HTR-8/SVneo (cell line): ENCODE data around the gene ANKDD1A.

Experiments
- DNase-seq: peaks from one replicate; pipeline ENCODE4 v3.0.0; 2011; ENCODE audit warnings: low spot score, mixed read lengths; ENCODE audit not compliant: insufficient read length
- FAIRE-seq: peaks from 2 replicates; lab custom pipeline; 2011; peaks lifted over from hg19 to GRCh38; lab: Jason Lieb, UNC

Gene ANKDD1A

DNA sequence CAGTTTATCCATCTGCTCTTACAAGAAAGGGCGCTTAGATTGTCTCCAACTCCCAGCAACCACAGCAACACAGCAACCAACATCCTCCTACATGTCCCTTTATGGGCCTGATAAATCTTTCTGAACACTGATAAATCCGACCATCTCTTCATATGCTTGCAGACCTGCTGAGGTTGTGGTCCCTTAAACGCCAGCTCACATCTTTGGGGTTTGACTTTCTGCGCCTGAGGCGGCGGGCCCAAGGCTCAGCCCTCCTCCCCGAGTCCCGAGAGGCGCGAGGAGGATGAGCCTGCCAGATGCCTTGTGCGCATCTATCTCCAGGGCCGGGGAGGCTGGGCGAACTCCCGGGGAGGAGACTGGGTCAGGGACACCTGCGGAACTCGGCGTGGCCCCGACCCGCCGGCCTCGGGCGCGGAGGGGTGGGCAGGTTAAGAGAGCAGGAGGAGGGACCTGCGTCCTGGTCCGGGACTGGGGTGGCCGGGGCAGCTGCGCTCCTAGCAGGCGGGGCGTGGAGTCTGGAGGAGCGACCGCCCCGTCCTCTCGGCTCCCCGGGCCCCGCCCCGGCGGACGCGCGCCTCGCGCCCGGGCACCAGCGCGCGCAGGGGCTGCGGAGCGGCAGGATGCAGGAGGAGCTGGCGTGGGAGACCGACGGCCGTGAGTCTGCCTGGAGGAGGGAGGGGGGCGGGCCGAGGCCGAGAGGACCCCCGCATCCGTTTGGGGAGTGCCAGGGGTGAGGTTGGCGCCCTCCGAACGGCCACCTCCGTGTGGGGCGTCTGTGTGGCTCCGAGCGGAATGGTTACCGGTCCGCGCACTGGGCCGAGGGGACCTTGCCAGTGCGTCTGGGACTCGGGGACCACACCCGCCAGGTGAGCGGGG lies at the start of gene ANKDD1A:
TSS of gene ANKDD1A (plus strand) at position 592 of the 876 bp plus-strand sequence. CDS start at position 621, 29 bp downstream.
- FAIRE-seq (peak; percentile 79), DNase-seq (peak; percentile 86)

GRCh38 chr15:64861960-64862359 lies 49.7 kb upstream of the ANKDD1A start:
- FAIRE-seq (no peak), DNase-seq (no peak)

GRCh38 chr15:64862408-64862807 lies 49.3 kb upstream of the ANKDD1A start:
- DNase-seq (no peak), FAIRE-seq (no peak)

DNA sequence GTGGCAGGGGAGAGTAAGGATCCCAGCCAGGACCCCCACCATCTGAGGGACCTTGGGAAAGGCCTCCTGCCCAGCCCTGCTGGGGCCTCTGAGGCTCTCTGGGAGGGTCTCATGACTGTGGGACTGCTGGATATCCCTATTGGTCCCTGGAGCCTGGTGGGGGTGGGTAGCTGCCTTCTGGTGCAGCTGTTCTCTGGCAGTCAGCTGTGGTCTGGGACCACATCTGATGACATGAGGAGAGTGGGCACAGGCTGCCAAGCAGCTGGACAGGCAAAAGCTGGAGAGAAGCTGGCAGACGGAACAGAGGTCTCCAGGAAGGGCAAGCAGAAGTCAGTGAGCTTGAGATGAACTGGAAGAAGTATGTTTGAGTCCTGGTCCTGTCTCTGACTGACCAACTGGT lies 47.6 kb upstream of the ANKDD1A start:
- no peak for FAIRE-seq

DNA sequence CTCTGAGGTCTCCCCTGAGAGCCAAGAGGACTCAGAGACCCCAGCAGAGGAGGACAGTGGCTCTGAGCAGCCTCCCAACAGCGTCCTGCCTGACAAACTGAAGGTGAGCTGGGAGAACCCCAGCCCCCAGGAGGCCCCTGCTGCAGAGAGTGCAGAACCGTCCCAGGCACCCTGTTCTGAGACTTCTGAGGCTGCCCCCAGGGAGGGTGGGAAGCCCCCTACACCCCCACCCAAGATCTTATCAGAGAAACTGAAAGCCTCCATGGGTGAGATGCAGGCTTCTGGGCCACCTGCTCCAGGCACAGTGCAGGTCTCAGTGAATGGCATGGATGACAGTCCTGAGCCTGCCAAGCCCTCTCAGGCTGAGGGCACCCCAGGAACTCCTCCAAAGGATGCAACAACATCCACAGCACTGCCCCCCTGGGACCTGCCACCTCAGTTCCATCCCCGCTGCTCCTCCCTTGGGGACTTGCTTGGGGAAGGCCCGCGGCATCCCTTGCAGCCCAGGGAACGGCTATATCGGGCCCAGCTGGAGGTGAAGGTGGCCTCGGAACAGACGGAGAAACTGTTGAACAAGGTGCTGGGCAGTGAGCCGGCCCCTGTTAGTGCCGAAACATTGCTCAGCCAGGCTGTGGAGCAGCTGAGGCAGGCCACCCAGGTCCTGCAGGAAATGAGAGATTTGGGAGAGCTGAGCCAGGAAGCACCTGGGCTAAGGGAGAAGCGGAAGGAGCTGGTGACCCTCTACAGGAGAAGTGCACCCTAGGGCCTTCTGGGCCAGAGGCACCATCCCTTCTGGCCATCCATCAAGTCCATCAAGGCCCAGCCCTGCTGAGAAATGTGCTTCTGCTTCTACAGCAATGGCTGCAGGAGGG lies 46.3 kb upstream of the ANKDD1A start:
- DNase-seq (no peak), FAIRE-seq (no peak)

More for the DNA sequence above, 47.6 kb upstream of the ANKDD1A start:
- no peak for DNase-seq

DNA sequence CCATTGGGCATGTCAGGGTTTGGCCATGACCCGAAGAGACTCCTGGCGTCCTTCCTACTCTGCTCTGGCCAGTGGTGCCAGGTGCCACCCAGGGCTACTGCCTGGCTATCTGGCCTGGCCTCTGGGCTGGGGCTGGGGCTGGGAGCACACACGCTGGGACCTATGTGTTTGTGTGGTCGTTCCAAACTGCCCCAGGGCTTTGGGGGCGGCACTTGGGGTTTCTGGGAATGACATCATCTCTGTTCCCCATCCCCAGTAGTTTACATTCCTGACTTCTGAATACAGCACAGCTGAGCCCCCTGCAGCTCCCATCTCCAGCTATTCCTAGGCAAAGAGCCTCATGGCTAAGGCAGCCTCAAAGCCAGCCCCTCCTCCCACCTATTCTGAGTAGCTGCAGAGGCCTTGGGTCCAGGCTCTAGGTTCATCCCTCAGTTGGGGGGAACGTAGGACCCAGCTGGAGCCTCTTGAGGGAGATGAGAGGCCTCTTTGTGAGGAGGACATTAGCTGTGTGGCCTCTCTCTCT lies 45.6 kb upstream of the ANKDD1A start:
- peak; percentile 69 for DNase-seq
- no peak for FAIRE-seq

GRCh38 chr15:64869501-64869900 lies 42.2 kb upstream of the ANKDD1A start:
- FAIRE-seq (no peak), DNase-seq (no peak)

DNA sequence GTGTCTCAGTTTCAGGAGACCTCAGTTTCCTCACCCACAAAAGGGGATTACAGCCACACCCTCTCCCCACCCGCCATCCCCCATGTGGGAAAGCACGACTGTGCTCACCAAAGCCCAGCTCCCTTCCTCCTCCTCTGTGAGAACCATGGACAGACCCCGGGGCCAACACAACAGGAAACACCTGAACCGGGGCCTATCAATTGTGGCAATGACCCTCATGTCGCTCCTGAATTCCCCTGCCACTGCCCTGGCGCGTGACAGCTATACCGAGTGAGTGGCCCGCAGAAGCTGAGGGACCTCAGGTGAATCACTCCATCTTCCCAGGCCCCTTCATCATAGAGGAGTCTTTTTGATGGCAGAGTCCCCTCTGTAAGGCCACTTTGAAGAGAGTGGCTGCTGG lies 41.3 kb upstream of the ANKDD1A start:
- no peak for DNase-seq
- FAIRE-seq, result no peak

DNA sequence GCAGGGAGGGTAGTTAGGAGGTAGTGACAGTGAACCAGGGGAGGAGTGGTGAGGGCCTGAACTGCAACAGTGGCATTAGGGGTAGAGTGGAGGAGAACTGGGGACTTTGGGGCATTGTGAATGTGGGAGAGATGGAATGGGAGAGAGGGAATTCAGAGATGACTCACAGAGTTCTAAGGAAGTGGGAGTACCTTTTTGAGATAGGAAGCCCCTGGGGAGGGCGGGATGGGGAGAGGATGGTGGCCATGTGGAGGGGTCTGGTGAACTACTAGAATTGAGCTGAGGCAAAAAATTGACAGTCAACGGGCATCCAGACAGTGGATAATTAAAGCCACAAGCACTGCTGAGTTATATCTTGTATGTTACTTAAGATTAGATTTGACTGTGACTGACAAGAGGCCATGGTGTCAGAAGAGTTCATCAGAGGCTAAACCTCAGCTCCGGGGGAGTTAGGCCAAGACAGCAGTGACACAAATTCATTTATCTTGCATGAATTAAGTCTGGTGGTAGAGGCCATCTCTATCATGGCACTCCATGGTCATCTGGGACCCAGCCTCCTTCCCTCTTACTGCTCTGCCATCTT lies 36.0 kb upstream of the ANKDD1A start:
- FAIRE-seq, result no peak
- no peak for DNase-seq

GRCh38 chr15:64877435-64877834 lies 34.3 kb upstream of the ANKDD1A start:
- DNase-seq (no peak), FAIRE-seq (no peak)

DNA sequence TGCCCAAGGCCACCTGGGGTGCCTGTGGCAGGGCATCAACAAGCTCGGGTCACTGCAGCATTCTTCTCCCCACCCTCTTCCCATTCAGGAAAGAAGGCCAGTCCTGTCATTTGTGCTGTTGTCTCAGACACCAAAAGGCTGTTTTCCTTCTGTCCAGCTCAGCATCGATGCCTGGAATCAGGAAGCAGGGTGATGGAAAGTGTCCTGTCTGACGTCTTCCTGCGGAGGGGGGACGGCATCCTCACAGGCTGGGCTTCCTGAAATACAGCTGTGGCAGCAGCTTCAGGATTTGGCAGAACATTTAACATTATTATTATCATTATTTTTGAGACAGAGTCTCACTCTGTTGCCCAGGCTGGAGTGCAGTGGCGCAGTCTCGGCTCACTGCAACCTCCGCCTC lies 33.0 kb upstream of the ANKDD1A start:
- DNase-seq (no peak), FAIRE-seq (no peak)

DNA sequence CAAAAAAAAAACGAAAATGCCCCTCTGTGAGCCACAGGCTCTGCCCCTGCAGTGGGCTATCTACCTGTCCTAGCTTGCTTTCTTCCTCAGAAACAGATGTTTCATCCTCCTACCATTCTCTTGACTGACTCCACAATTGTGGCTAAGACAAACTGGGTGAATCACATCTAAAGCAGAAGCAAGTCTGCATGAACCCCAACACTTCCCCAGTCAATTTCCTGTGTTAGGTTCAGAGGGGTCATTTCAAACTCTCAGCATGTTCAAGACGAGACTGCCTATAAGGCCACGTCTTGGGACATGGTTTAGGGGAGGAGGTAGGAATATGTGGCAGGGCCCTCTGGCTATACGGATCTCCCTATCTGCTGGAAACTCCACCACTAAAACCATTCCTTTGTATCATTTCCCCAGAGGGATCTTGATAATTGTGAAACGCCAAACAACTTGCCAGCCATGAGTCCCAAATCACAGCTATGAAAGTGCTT lies 28.6 kb upstream of the ANKDD1A start:
- FAIRE-seq (no peak), DNase-seq (no peak)

- DNase-seq, result peak; percentile 82
- FAIRE-seq, result peak; percentile 26
Observed at GRCh38 chr15:64883997-64884511, 27.6 kb upstream of the ANKDD1A start.

DNA sequence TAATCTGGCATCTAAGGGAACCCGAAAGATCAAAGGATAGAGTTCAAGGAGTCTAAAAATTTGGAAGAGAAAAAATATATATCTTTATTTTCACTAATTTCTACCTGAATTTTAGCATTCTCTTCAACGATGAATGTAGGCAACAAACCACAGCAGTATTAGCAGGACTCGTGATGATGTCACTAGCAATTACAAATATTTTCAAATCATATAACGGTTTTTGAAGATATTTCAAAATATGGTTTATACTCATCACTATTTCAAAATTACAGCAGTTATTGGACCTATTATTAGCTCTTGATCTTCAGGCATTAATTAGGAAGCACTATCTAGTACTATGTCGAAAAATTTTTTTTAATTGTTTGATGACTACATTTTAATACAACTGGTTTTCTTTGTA lies 27.0 kb upstream of the ANKDD1A start:
- DNase-seq, result no peak
- no peak for FAIRE-seq

DNA sequence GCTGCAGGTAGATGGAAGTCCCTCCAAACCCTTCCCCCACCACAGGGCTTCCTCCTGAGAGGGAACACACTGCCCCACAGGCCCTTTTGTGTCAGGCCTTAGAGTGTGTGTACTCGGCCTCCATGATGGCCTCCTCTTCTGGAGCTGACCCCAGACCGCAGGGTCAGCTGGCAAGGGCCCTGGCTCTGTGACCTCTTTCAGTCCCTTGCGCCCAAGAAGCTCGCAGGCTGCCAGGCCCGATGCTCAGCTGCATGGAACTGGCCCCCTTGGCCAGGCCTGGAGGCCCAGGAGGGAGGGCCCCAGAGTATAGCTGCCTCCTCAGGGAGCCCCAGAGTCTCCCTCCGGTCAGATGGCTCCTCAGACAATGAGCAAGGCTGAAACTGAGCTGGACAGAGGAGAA lies 23.4 kb upstream of the ANKDD1A start:
- FAIRE-seq (no peak), DNase-seq (no peak)

- FAIRE-seq (no peak), DNase-seq (no peak)
Observed at GRCh38 chr15:64891561-64891960, 20.1 kb upstream of the ANKDD1A start.

GRCh38 chr15:64892847-64893403 lies 18.8 kb upstream of the ANKDD1A start:
- DNase-seq (no peak), FAIRE-seq (no peak)

DNA sequence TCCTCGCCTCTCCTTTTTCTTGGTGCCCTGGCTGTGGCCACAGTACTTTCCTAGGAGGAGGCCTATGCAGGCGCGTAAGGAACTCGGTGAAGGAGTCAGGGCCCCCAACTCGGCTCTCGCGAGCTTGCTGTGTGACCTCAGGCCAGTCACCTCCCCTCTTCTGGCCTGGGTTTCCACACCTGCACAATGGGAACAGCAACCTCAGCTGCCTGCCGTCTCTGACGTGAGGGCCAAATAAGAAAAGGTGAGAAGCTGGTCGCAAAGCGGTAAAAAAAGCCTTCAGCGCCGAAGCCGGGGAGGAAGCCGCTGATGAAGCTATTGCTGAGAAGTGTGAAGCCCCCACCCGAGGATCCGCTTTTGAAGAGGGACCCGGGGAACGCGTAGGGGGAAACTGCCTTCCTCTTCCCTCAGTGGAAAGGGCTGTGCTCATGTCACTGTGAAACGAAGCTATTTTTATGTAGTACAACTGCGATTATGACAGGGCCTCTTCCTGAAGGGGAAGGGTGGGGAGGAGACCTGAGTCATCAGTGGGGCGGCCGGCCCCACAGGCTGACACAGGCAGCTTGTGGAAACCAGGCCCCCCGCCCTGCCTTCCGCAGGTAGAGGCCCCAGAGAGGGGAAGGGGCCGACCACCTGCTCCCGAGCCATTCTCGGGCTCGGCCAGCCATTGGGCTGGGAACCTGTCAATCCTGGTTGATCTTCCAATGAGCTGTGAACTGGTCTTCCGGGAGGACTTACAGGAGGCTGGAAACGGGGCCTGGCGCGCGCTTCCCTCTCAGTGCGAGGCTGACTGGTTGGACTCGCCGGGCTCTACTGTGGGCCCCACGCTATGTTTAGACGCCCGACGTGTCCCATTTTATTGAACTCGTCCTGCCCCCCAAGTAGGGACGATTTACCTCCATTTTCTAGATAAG lies 18.0 kb upstream of the ANKDD1A start:
- no peak for FAIRE-seq
- peak; percentile 91 for DNase-seq
